Kidney (tissue), 14 donors: ENCODE measurements around the gene SGPL1. TPM values are rescaled to one million over a fixed set of nuclear protein-coding genes. Genes with fewer than 3 reads are reported as not detected.
"Not testable (repeated sequence)": the region's sequence is repeated elsewhere in the genome, so short reads cannot be mapped to it uniquely, and the experiment has no call there.

Experiments used
- DNase-seq, 5 donors: peaks; one replicate each; pipeline ENCODE4 v3.0.0-alpha.2; 2013 to 2020
- FAIRE-seq: peaks from 2 replicates; lab custom pipeline; 2012; peaks lifted over from hg19 to GRCh38; lab: Jason Lieb, UNC
- H3K27ac ChIP-seq, 2 donors: one replicate each; pipeline ENCODE4 v1.7.0; 2013; ENCODE audit warnings: low read depth in 2 of 2, low read length in 2 of 2, inconsistent platforms in 1 of 2
- H3K27me3 ChIP-seq: one replicate; pipeline ENCODE4 v1.7.1; 2013; ENCODE audit warnings: low read length, inconsistent platforms; ENCODE audit not compliant: control insufficient read depth, insufficient read depth
- H3K36me3 ChIP-seq, 3 donors: one replicate each; pipeline versions ENCODE4 v1.7.0 to v1.7.1; 2013; ENCODE audit warnings: low read length in 3 of 3, control low read depth in 1 of 3, inconsistent platforms in 1 of 3; ENCODE audit not compliant: insufficient read depth in 3 of 3, control insufficient read depth in 2 of 3
- H3K4me1 ChIP-seq, 3 donors: one replicate each; pipeline versions ENCODE4 v1.7.0 to v1.7.1; 2013; ENCODE audit warnings: low read length in 3 of 3, inconsistent platforms in 1 of 3, low read depth in 1 of 3; ENCODE audit not compliant: control insufficient read depth in 2 of 3, insufficient read depth in 2 of 3
- H3K4me3 ChIP-seq, 3 donors: one replicate each; pipeline versions ENCODE4 v1.7.0 to v1.8.1; 2013; ENCODE audit warnings: low read length in 3 of 3, control low read depth in 1 of 3, inconsistent platforms in 1 of 3
- H3K9ac ChIP-seq, 3 donors: one replicate each; pipeline versions ENCODE4 v1.7.0 to v1.7.1; 2013; ENCODE audit warnings: low read length in 3 of 3, control low read depth in 1 of 3, inconsistent platforms in 1 of 3
- H3K9me3 ChIP-seq, 3 donors: one replicate each; pipeline versions ENCODE4 v1.7.0 to v1.7.1; 2013; ENCODE audit warnings: low read length in 3 of 3, control low read depth in 1 of 3, inconsistent platforms in 1 of 3; ENCODE audit not compliant: control insufficient read depth in 2 of 3, insufficient read depth in 1 of 3
- intact Hi-C: fragments of 100-400 bp; cut with DNase I; formaldehyde crosslinking; loops from one replicate; pipeline ENCODE4 v1.11.1; 2022
- polyA plus RNA-seq: library from polyadenylated mRNA; stranded (reverse); fragments of 350-450 nt; fragmentation: Illumina TruSeq; extraction: RNeasy Lipid Tissue Mini Kit (QIAGEN cat#74804); gene quantifications from one replicate; pipeline ENCODE4 v1.2.3, GENCODE V29; 2014; ENCODE audit warnings: low read depth, low replicate concordance; ENCODE audit not compliant: insufficient read depth
- total RNA-seq: library from RNA; stranded (reverse); fragmentation: NEBNext Ultra II Directional; extraction: Animal tissue kit (Norgen Biotek cat#: 25700); gene quantifications from one replicate; pipeline ENCODE4 v1.2.1, GENCODE V29; 2021
- TF ChIP-seq, protein P1 (sequence below): IDR thresholded peaks from 3 replicates; pipeline ENCODE4 v1.5.1; 2012; ENCODE audit warnings: mild to moderate bottlenecking, moderate library complexity, borderline replicate concordance; ENCODE audit not compliant: insufficient read depth; ENCODE audit errors: extremely low read depth
- donor health status: control.
- donor health status: control.
- donor health status: control.
- donor health status: control.
- donor health status: control.
- donor health status: DM: yes; HTN: yes; CAD: no.
- donor health status: Normal renal cell carcinoma (clear cell type).

Gene SGPL1
- total and polyA plus RNA-seq, 2 donors from 2014 or later: 13.5 to 105 TPM

DNA sequence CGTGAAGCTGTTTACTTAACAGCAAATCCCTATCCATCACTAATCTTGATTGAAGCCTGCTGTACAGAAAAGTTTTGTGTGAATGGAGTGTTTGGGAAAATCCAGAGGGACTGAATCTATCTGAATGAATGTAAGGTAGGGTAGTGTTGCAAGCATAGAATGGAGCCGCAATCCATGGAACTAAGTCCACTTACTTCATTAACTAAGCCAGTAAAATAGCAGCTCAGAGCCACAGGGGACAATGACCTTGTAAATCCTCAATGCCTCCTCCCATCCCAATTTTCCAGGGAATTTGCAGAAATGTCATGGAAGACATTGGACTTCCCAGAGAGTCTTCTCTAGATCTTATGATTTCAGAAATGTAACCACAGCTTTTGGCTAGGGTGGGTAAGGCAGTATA, 45.7 kb upstream of the SGPL1 start:
- FAIRE-seq: no peak
- Histone ChIP-seq H3K36me3 (no peaks in the 10 kb centered on the region), H3K9ac (no peak overlapping the region), H3K27me3 (no peaks in the 10 kb centered on the region), H3K9me3 (no peaks in the 10 kb centered on the region), H3K4me3 (no peak overlapping the region), H3K27ac (no peak overlapping the region), H3K4me1 (peaks cover 0 to 5% (median 2%) of the 10 kb centered on the region in 3 donors)
- TF ChIP-seq, protein P1, sequence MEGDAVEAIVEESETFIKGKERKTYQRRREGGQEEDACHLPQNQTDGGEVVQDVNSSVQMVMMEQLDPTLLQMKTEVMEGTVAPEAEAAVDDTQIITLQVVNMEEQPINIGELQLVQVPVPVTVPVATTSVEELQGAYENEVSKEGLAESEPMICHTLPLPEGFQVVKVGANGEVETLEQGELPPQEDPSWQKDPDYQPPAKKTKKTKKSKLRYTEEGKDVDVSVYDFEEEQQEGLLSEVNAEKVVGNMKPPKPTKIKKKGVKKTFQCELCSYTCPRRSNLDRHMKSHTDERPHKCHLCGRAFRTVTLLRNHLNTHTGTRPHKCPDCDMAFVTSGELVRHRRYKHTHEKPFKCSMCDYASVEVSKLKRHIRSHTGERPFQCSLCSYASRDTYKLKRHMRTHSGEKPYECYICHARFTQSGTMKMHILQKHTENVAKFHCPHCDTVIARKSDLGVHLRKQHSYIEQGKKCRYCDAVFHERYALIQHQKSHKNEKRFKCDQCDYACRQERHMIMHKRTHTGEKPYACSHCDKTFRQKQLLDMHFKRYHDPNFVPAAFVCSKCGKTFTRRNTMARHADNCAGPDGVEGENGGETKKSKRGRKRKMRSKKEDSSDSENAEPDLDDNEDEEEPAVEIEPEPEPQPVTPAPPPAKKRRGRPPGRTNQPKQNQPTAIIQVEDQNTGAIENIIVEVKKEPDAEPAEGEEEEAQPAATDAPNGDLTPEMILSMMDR: no peak
- intact Hi-C loops: no loop called here
- no peak for DNase-seq

DNA sequence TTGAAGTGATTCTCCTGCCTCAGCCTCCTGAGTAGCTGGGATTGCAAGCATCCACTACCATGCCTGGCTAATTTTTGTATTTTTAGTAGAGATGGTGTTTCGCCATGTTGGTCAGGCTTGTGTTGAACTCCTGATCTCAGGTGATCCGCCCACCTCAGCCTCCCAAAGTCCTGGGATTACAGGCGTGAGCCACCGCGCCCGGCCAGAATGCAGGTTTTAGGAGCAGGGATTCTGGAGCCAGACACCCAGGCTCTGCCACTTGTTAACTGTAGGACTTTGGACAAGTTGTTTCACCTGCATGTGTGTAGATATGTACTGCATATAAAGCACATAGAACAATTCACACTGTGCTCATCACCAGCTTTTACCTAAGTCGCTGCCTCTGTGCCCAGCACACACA, 45.2 kb upstream of the SGPL1 start:
- H3K4me3 ChIP-seq, H3K9me3 ChIP-seq, FAIRE-seq, H3K27ac ChIP-seq, DNase-seq, H3K4me1 ChIP-seq, H3K27me3 ChIP-seq, intact Hi-C loops, H3K9ac ChIP-seq, H3K36me3 ChIP-seq: not testable (repeated sequence)

DNA sequence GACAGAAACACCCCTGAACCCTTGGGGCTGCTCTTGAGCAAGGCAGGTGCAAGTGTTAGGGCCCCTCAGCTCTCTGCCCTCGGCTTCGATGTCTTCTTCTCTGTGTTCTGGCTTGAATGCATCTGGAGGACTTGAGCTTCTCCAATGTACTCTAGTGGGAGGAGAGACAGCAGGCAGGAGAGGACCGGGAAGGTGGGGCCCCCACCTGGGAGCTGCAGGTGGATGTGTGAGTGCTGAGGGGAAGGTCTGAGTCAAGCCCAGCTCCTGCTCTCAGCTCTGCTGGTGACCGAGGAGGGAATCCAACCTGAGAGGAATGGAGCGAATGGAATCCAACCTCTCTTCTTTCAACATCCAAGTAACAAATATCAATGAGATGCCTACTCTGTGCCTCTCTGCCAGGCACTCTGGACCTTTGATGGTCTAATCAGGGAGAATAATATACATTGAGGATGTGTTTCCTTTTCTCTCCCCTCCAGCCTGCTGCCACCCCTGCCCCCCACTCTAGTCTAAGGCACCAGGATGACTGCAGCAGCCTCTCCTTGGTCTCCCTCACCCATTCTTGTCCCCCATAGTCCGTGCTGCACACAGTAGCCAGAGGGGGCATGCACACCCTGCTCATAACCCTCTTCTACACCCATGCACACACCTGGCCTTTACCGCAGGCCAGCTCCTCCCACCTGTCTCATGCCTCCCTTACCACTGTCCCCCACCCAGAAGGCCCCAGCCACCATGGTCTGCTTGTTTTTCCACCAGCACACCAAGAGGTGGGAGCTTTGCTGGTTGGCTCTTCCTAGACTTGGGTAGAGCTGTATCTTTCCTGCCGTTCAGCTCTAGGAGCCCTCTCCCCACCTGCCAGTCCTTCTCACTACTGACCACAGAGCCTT, 44.2 kb upstream of the SGPL1 start:
- TF ChIP-seq, protein P1: no peak
- no peak overlapping the region for H3K9ac ChIP-seq
- no peak for DNase-seq

DNA sequence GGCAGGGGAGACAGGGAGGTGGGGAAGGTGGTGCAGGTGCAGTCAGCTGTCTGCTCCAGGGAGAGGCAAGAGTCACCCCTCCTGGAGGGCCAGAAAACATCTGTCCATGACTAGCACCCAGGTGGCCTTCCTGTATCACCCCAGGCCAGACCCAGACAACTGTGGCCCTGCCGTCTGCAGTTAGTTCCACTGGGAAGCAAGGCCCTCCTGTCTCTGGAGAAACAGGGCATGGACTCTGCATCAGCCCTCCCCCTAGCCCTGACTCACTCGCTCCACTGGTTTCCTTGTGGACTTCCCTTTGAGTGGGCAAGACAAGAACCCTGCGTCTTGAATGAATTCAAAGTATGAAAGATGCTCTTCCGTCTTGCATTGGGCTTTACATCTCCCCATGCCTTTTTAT, 43.1 kb upstream of the SGPL1 start:
- FAIRE-seq (no peak), DNase-seq (no peak)
- TF ChIP-seq, protein P1: no peak
- Histone ChIP-seq H3K9me3 (no peaks in the 10 kb centered on the region), H3K36me3 (no peaks in the 10 kb centered on the region), H3K4me1 (peaks cover 0 to 15% (median 14%) of the 10 kb centered on the region in 3 donors), H3K27me3 (no peaks in the 10 kb centered on the region), H3K4me3 (no peak overlapping the region), H3K27ac (no peak overlapping the region), H3K9ac (no peak overlapping the region)
- intact Hi-C loops: no loop called here

More for the DNA sequence above, 44.2 kb upstream of the SGPL1 start:
- no peak overlapping the region for H3K27ac ChIP-seq
- H3K4me1 ChIP-seq: peaks cover 0 to 14% (median 13%) of the 10 kb centered on the region in 3 donors
- intact Hi-C loops: no loop called here
- H3K36me3 ChIP-seq: no peaks in the 10 kb centered on the region
- FAIRE-seq: no peak
- no peak overlapping the region for H3K4me3 ChIP-seq
- no peaks in the 10 kb centered on the region for H3K9me3 ChIP-seq
- H3K27me3 ChIP-seq: no peaks in the 10 kb centered on the region
